Daoy (cell line): ENCODE results near the gene RGS11. TPM values are rescaled to one million over a fixed set of nuclear protein-coding genes. Genes with fewer than 3 reads are reported as not detected.
"Not testable (repeated sequence)": the region's sequence is repeated elsewhere in the genome, so short reads cannot be mapped to it uniquely, and the experiment has no call there.

Source experiments
- DNase-seq: peaks from one replicate; pipeline ENCODE4 v3.0.0-alpha.2; 2015; ENCODE audit warnings: low read depth
- total RNA-seq: library from RNA; depleted of rRNA; stranded (reverse); fragments of >200 nt; shearing (Covaris generic); gene quantifications from 2 replicates; pipeline ENCODE4 v1.2.3, GENCODE V29; 2014; rRNA removed

RGS11 gene
- total RNA-seq, 1 experiment from 2014 or later: 0.06 TPM

- no peak for DNase-seq
Measured at GRCh38 chr16:230949-231348, 44.8 kb downstream of the RGS11 start.

- DNase-seq: not testable (repeated sequence)
Measured at GRCh38 chr16:230351-230750, 45.4 kb downstream of the RGS11 start.

GRCh38 chr16:229731-230281, 45.9 kb downstream of the RGS11 start:
- no peak for DNase-seq

- peak; percentile 91 for DNase-seq
Measured at GRCh38 chr16:228852-229730, 46.7 kb downstream of the RGS11 start, which contains the start of gene LUC7L. Gene LUC7L (minus strand): TSS chr16:229449. CDS start chr16:229339, 110 bp downstream.

DNA sequence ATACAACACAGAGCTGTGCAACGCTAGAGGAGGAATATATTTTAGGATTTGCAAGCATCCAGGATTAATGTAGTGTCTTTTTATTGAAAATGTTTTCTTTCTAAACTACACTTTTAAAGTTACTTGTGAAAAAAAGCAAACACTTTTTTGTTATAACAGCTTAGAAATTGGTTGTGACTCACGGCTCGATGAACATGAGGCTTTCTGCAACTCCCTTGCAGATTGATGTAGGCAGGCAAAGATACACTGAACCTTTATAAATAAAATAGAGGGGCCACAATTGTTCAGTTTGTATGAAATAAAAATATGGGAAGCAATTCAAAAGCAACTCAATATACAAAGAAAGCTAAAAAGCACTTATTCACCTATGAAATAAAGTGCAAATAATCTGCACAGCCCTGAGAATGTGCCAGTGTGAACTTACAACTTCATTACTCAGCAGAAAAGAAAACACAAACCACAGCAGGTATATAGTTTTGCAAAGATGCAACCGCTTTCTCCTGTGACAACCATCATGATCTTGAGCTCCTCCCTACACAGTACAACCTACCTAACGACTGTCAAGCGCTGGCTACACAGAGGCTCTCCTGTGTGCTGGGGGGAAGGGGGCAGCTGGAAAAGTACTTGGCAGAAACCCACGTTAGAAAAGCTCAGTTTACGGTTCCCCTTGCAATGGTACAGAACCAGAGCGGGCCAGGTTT, 47.4 kb downstream of the RGS11 start:
- peak; percentile 4 for DNase-seq

DNA sequence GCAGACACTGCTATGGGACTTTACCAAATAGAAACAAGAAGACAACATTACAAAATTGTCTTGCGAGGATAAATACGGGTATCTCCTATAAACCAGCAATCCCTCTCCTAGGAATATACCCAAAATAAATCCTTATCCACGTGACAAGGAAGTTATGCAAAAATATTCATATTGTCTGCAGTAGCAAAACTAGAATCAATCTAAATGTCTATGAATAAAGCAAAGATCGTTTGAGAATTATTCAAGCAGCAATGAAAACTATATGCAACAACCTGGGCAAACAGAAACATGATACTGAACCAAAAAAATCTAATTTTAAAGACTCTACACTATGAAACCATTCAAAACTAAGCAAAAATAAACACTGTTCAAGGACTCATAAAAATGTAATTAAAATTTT, 55.7 kb downstream of the RGS11 start:
- no peak for DNase-seq

Other genes with a start within 250 kb of the RGS11 start
- gene POLR3K, start 222.3 kb downstream of the RGS11 start, total RNA-seq: 3.2 and 10.8 TPM in 2 replicates
- gene SNRNP25, start 222.1 kb downstream of the RGS11 start, total RNA-seq: 24.3 and 30.8 TPM in 2 replicates
- gene RHBDF1, start 203.3 kb downstream of the RGS11 start, total RNA-seq: 4.7 and 9.3 TPM in 2 replicates
- gene MPG, start 197.7 kb downstream of the RGS11 start, total RNA-seq: 55.8 and 72.2 TPM in 2 replicates
- gene NPRL3, start 137.3 kb downstream of the RGS11 start, total RNA-seq: 2.6 and 3.3 TPM in 2 replicates
- gene HBZ, start 123.3 kb downstream of the RGS11 start, total RNA-seq: not detected in 2 replicates
- gene HBM, start 110.0 kb downstream of the RGS11 start, total RNA-seq: not detected in 2 replicates
- gene HBA2, start 103.1 kb downstream of the RGS11 start, total RNA-seq: 3.5 TPM in 1 of 2 replicates, not detected in the other
- not detected in 2 replicates for gene HBA1, start 99.3 kb downstream of the RGS11 start, total RNA-seq
- not detected in 2 replicates for gene HBQ1, start 95.5 kb downstream of the RGS11 start, total RNA-seq
- 35.5 and 42.3 TPM in 2 replicates for gene LUC7L, start 46.5 kb downstream of the RGS11 start, total RNA-seq
- 25.8 and 29.1 TPM in 2 replicates for gene FAM234A, start 41.1 kb downstream of the RGS11 start, total RNA-seq
- gene ARHGDIG, start 4.6 kb upstream of the RGS11 start, total RNA-seq: not detected in 2 replicates
- 0.46 TPM in 1 of 2 replicates, not detected in the other for gene PDIA2, start 7.2 kb upstream of the RGS11 start, total RNA-seq
- 18.1 and 19.3 TPM in 2 replicates for gene AXIN1, start 76.8 kb upstream of the RGS11 start, total RNA-seq
- gene MRPL28, start 94.6 kb upstream of the RGS11 start, total RNA-seq: 128 and 141 TPM in 2 replicates
- gene PGAP6, start 106.0 kb upstream of the RGS11 start, total RNA-seq: 12.1 and 22.1 TPM in 2 replicates
- gene NME4, start 121.3 kb upstream of the RGS11 start, total RNA-seq: 35.6 and 39.9 TPM in 2 replicates
- gene DECR2, start 125.9 kb upstream of the RGS11 start, total RNA-seq: 1.3 and 4.2 TPM in 2 replicates
- 6.2 and 10.4 TPM in 2 replicates for gene RAB11FIP3, start 149.7 kb upstream of the RGS11 start, total RNA-seq